ENCODE results near the gene KLHDC9.

- TF ChIP-seq CTCF (IDR thresholded peaks at IDR 0.05) (no peak), EP300 (IDR thresholded peaks at IDR 0.05) (no peak)
Measured at GRCh38 chr1:161137881-161138280, 39.7 kb downstream of the KLHDC9 start.

All from tibial nerve (tissue), 4 donors.